Kasumi-1 (cell line): Measurements from ENCODE around the gene LTA.
A peak's percentile ranks its signal among the peaks of the same experiment; 100 is the strongest.
"Not testable (repeated sequence)": the region's sequence is repeated elsewhere in the genome, so short reads cannot be mapped to it uniquely, and the experiment has no call there.

Experiments
- DNase-seq, 2 experiments: peaks; one replicate each; lab custom pipeline; 2025; lab: John Stamatoyannopoulos, UW

The LTA gene

GRCh38 chr6:31586599-31587281 is 14.7 kb downstream of the LTA start:
- DNase-seq = peak; percentile 94 to 96

- DNase-seq = no peak
These were observed 16.0 kb downstream of the LTA start for GRCh38 chr6:31587791-31588777.

GRCh38 chr6:31588871-31589650 is 17.0 kb downstream of the LTA start:
- no peak for DNase-seq

GRCh38 chr6:31590691-31591090 is 18.6 kb downstream of the LTA start:
- DNase-seq = not testable (repeated sequence)

GRCh38 chr6:31592396-31592771 is 20.3 kb downstream of the LTA start:
- no peak for DNase-seq

GRCh38 chr6:31597006-31597405 is 24.9 kb downstream of the LTA start:
- DNase-seq = peak; percentile 76 to 89

- no peak for DNase-seq
These were observed 35.2 kb downstream of the LTA start for GRCh38 chr6:31607317-31607716.

GRCh38 chr6:31609519-31610406 is 37.7 kb downstream of the LTA start:
- no peak for DNase-seq

GRCh38 chr6:31610968-31611367 is 38.9 kb downstream of the LTA start:
- no peak for DNase-seq

- peak in 1 of 2 experiments; percentile 33 for DNase-seq
These were observed 42.1 kb downstream of the LTA start for GRCh38 chr6:31614075-31614619.

- DNase-seq = peak; percentile 73 to 82
These were observed 42.8 kb downstream of the LTA start, which contains the start of gene AIF1 for GRCh38 chr6:31614684-31615578. TSS of gene AIF1 (plus strand) at chr6:31615234. CDS start at chr6:31615330, 96 bp downstream.

- peak; percentile 97 to 98 for DNase-seq
These were observed 43.7 kb downstream of the LTA start for GRCh38 chr6:31615748-31616147.

- no peak for DNase-seq
These were observed 44.9 kb downstream of the LTA start for GRCh38 chr6:31617010-31617409.

GRCh38 chr6:31619805-31620585 is 47.9 kb downstream of the LTA start:
- DNase-seq = peak; percentile 99

GRCh38 chr6:31620586-31621319 is 48.7 kb downstream of the LTA start, which contains the start of gene PRRC2A:
TSS of gene PRRC2A (plus strand) at chr6:31620715. CDS start at chr6:31622790, 2,075 bp downstream.
- DNase-seq = peak; percentile 69 to 81

- DNase-seq = no peak
These were observed 49.3 kb downstream of the LTA start for GRCh38 chr6:31621320-31621939.

GRCh38 chr6:31621991-31622390 is 49.9 kb downstream of the LTA start:
- no peak for DNase-seq

GRCh38 chr6:31622684-31623091 is 50.6 kb downstream of the LTA start:
- peak; percentile 22 to 38 for DNase-seq
